Motor neuron (in vitro differentiated cells): ENCODE data around the gene NPAS3. TPM values are rescaled to one million over a fixed set of nuclear protein-coding genes. Genes with fewer than 3 reads are reported as not detected.

Experiments used
- ATAC-seq, 8 experiments: fragments of 200-7000 bp; cut with Tn5 transposase; replicated peaks in 6 of 8; 2 replicates each; pipeline ENCODE4 v1.8.0; 2021; ENCODE audit warnings: mild to moderate bottlenecking in 8 of 8, moderate library complexity in 8 of 8
- H3K27ac ChIP-seq, 2 donors: fragments of 250-450 bp; sonication (Bioruptor Pico); 2 replicates each; pipeline ENCODE4 v1.9.0; 2021; ENCODE audit warnings: antibody characterized with exemption in 2 of 2, mild to moderate bottlenecking in 2 of 2, moderate library complexity in 1 of 2
- H3K4me1 ChIP-seq, 2 donors: fragments of 250-450 bp; sonication (Bioruptor Pico); replicated peaks in 1 of 2; 2 replicates each; pipeline ENCODE4 v1.6.1; 2021; ENCODE audit warnings: antibody characterized with exemption in 2 of 2, mild to moderate bottlenecking in 2 of 2, moderate library complexity in 1 of 2
- H3K4me3 ChIP-seq, 5 donors: fragments of 250-450 bp; sonication (Bioruptor Pico); 2 replicates each; pipeline ENCODE4 v1.9.0; 2021; ENCODE audit warnings: antibody characterized with exemption in 5 of 5, mild to moderate bottlenecking in 5 of 5, moderate library complexity in 4 of 5
- WGBS, 10 experiments: fragments of 450-650 bp; shearing (Covaris generic); methylation state at CpG; one replicate each; pipeline ENCODE4 v1.0.0; 2022; 5-methylcytosine and 5-hydroxymethylcytosine counted together
- in situ Hi-C, 9 experiments: fragments of 400-800 bp; cut with MboI; loops; one replicate each; pipeline ENCODE4 v1.15.0; 2021; ENCODE audit warnings: low sequenced_read_pairs in 9 of 9, low pct_unique_long_range_greater_than_20kb in 2 of 9; ENCODE audit not compliant: unreplicated experiment in 9 of 9
- total RNA-seq, 8 experiments: library from RNA; unstranded; fragments of 300-600 nt; gene quantifications; 2 replicates each; pipeline versions ENCODE4 v1.2.3 to v1.2.4, GENCODE V29; 2022

The NPAS3 gene
- total RNA-seq, 8 experiments from 2014 or later, result 0.22 to 45.8 (median 11.7) TPM; not detected in 1

GRCh38 chr14:33588771-33589170, 650.1 kb downstream of the NPAS3 start:
- in situ Hi-C loops, result no loop called here
- 78 to 100% (median 93%) methylated on average over 1 to 4 of the region's 4 CpGs; no CpG with 5 or more reads in 1 of the 10 experiments for WGBS, 10 experiments
- Histone ChIP-seq H3K4me1 (no peaks in the 10 kb centered on the region), H3K4me3 (no peak overlapping the region), H3K27ac (no peak overlapping the region)
- ATAC-seq, result no peak

GRCh38 chr14:33589334-33589733, 650.7 kb downstream of the NPAS3 start:
- WGBS, 10 experiments, result 14 to 100% (median 82%) methylated on average over 1 to 3 of the region's 3 CpGs; no CpG with 5 or more reads in 2 of the 10 experiments
- in situ Hi-C loops, result no loop called here
- ATAC-seq, result no peak

GRCh38 chr14:33590891-33591630, 652.4 kb downstream of the NPAS3 start:
- Histone ChIP-seq H3K4me1 (peaks cover 5 to 8% of the 10 kb centered on the region in 2 donors), H3K27ac (no peak overlapping the region), H3K4me3 (no peak overlapping the region)
- ATAC-seq, result no peak
- 40 to 100% (median 86%) methylated on average over 1 to 4 of the region's 4 CpGs; no CpG with 5 or more reads in 1 of the 10 experiments for WGBS, 10 experiments
- in situ Hi-C loops, result no loop called here

More at GRCh38 chr14:33589334-33589733, 650.7 kb downstream of the NPAS3 start:
- Histone ChIP-seq H3K27ac (no peak overlapping the region), H3K4me1 (no peaks in the 10 kb centered on the region), H3K4me3 (no peak overlapping the region)

- WGBS, 10 experiments, result 13 to 100% (median 78%) methylated on average over 1 to 2 of the region's 2 CpGs; no CpG with 5 or more reads in 4 of the 10 experiments
- peak in 2 of 8 experiments; percentile 50 to 53 for ATAC-seq
- in situ Hi-C loops, result no loop called here
- H3K4me3 ChIP-seq, result no peak overlapping the region
- peaks cover 11 to 18% of the 10 kb centered on the region in 2 donors for H3K4me1 ChIP-seq
- H3K27ac ChIP-seq, result no peak overlapping the region
These were observed 653.6 kb downstream of the NPAS3 start for GRCh38 chr14:33592297-33592696.

- in situ Hi-C loops, result no loop called here
- WGBS, 10 experiments, result 17 to 94% (median 60%) methylated on average over 2 to 8 of the region's 8 CpGs
- Histone ChIP-seq H3K27ac (peak overlapping the region in 1 of 2 donors; percentile 26), H3K4me1 (peaks cover 11 to 21% of the 10 kb centered on the region in 2 donors), H3K4me3 (no peak overlapping the region)
- peak in 5 of 8 experiments; percentile 80 to 93 (median 85) for ATAC-seq
These were observed 657.8 kb downstream of the NPAS3 start for GRCh38 chr14:33596211-33597080.

- in situ Hi-C loops, result no loop called here
- Histone ChIP-seq H3K4me3 (no peak overlapping the region), H3K4me1 (peaks cover 11 to 21% of the 10 kb centered on the region in 2 donors), H3K27ac (no peak overlapping the region)
- ATAC-seq, result no peak
- 40 to 100% (median 94%) methylated on average over 1 to 2 of the region's 2 CpGs; no CpG with 5 or more reads in 3 of the 10 experiments for WGBS, 10 experiments
These were observed 659.9 kb downstream of the NPAS3 start for GRCh38 chr14:33598582-33598981.

GRCh38 chr14:33602396-33602795, 663.7 kb downstream of the NPAS3 start:
- Histone ChIP-seq H3K27ac (no peak overlapping the region), H3K4me3 (no peak overlapping the region), H3K4me1 (peaks cover 0 to 2% of the 10 kb centered on the region in 2 donors)
- no peak for ATAC-seq
- WGBS, 10 experiments, result 60 to 86% methylated on average over 1 to 2 of the region's 3 CpGs; no CpG with 5 or more reads in 8 of the 10 experiments
- in situ Hi-C loops, result no loop called here

GRCh38 chr14:33606591-33606990, 667.9 kb downstream of the NPAS3 start:
- no peak for ATAC-seq
- no peaks in the 10 kb centered on the region for H3K4me1 ChIP-seq
- H3K27ac ChIP-seq, result no peak overlapping the region
- 62 to 100% (median 90%) methylated on average over 2 to 3 of the region's 3 CpGs for WGBS, 10 experiments
- no peak overlapping the region for H3K4me3 ChIP-seq
- in situ Hi-C loops, result no loop called here

- Histone ChIP-seq H3K4me3 (no peak overlapping the region), H3K4me1 (peaks cover 0 to 6% of the 10 kb centered on the region in 2 donors), H3K27ac (no peak overlapping the region)
- no peak for ATAC-seq
- in situ Hi-C loops, result no loop called here
- 27 to 95% (median 70%) methylated on average over 2 to 6 of the region's 6 CpGs; no CpG with 5 or more reads in 1 of the 10 experiments for WGBS, 10 experiments
These were observed 670.9 kb downstream of the NPAS3 start for GRCh38 chr14:33609582-33609981.

- 83 to 100% (median 100%) methylated on average over 1 of the region's 1 CpG; no CpG with 5 or more reads in 1 of the 10 experiments for WGBS, 10 experiments
- peaks cover 0 to 6% of the 10 kb centered on the region in 2 donors for H3K4me1 ChIP-seq
- in situ Hi-C loops, result no loop called here
- no peak overlapping the region for H3K27ac ChIP-seq
- no peak overlapping the region for H3K4me3 ChIP-seq
- no peak for ATAC-seq
These were observed 671.4 kb downstream of the NPAS3 start for GRCh38 chr14:33610121-33610520.

- H3K4me3 ChIP-seq, result no peak overlapping the region
- peaks cover 0 to 6% of the 10 kb centered on the region in 2 donors for H3K4me1 ChIP-seq
- 31 to 91% (median 70%) methylated on average over 1 to 5 of the region's 5 CpGs; no CpG with 5 or more reads in 2 of the 10 experiments for WGBS, 10 experiments
- ATAC-seq, result peak in 1 of 8 experiments; percentile 73
- no peak overlapping the region for H3K27ac ChIP-seq
- in situ Hi-C loops, result no loop called here
These were observed 672.9 kb downstream of the NPAS3 start for GRCh38 chr14:33611405-33612196.

GRCh38 chr14:33612197-33612505, 673.5 kb downstream of the NPAS3 start:
- 31 to 83% (median 65%) methylated on average over 1 to 6 of the region's 6 CpGs; no CpG with 5 or more reads in 2 of the 10 experiments for WGBS, 10 experiments

More at GRCh38 chr14:33612197-33612505, 673.5 kb downstream of the NPAS3 start:
- no peak for ATAC-seq
- no peak overlapping the region for H3K4me3 ChIP-seq
- H3K27ac ChIP-seq, result no peak overlapping the region
- peaks cover 0 to 6% of the 10 kb centered on the region in 2 donors for H3K4me1 ChIP-seq
- in situ Hi-C loops, result no loop called here
